ENCODE measurements around the gene PPP1R36. TPM values are rescaled to one million over a fixed set of nuclear protein-coding genes. Genes with fewer than 3 reads are reported as not detected.

The PPP1R36 gene
- total and polyA plus RNA-seq, 2 donors (not counting 3 experiments of a cell fraction or from before 2014, with no cell fraction given): 0.28 to 0.60 TPM

GRCh38 chr14:64550621-64551333, 1.0 kb downstream of the PPP1R36 start:
- Histone ChIP-seq H3K9ac (replicated peaks; ENCODE audit: extremely low read depth, insufficient read depth, low read length) (no peak overlapping the region), H3K79me2 (ENCODE audit: control insufficient read depth, insufficient read depth, low read length) (no peaks in the 10 kb centered on the region), H3K4me3 (replicated peaks in 1 of 3; ENCODE audit: insufficient read depth in 1 of 3, low read depth in 1 of 3, low read length in 3 of 3) (no peak overlapping the region), H3K4me1 (ENCODE audit: control insufficient read depth, extremely low read depth, insufficient read depth, low read length) (peaks cover 11% of the 10 kb centered on the region), H3K4me2 (ENCODE audit: insufficient read depth, low read length) (peak overlapping the region; percentile 77), H3K27me3 (ENCODE audit: control insufficient read depth in 2 of 2, insufficient read depth in 2 of 2, low read length in 2 of 2) (peaks cover 20% of the 10 kb centered on the region in 2 experiments), H3K27ac (ENCODE audit: insufficient read depth, low read depth, low read length) (no peak overlapping the region), H3K9me3 (replicated peaks; ENCODE audit: control insufficient read depth, insufficient read depth, low read length) (no peaks in the 10 kb centered on the region), H3K9me1 (replicated peaks; ENCODE audit: control insufficient read depth, extremely low read depth, insufficient read depth, low read length) (no peaks in the 10 kb centered on the region), H4K20me1 (replicated peaks; ENCODE audit: control insufficient read depth, extremely low read depth, insufficient read depth, low read length) (no peaks in the 10 kb centered on the region), H3K36me3 (ENCODE audit: control insufficient read depth in 2 of 2, extremely low read depth in 1 of 2, insufficient read depth in 2 of 2, low read length in 2 of 2) (no peaks in the 10 kb centered on the region), H2AFZ (ENCODE audit: low read depth, low read length) (peak overlapping the region; percentile 94)
- no peak for TF ChIP-seq EZH2 (IDR thresholded peaks at IDR 0.05; ENCODE audit: borderline replicate concordance, low read depth, low read length, severe bottlenecking)
- intact Hi-C loops (cut with micrococcal nuclease): no loop called here
- no TSS peak for BruUV-seq (replicated peaks)
- ChIA-PET CTCF (interaction anchor here (0.6 to 1.4 kb wide), 3 partner anchors 7 to 144 kb away, joined by 3 to 4 read pairs (median 3); partner anchors contain the start of gene HSPA2), POLR2A (no interaction called here)
- dilution Hi-C loops (cut with MboI; ENCODE audit: extremely low pct_ligation_motif_present, low sequenced_read_pairs): no loop called here
- DNase-seq (ENCODE audit: low read depth, low spot score): no peak
- FAIRE-seq: no peak

DNA sequence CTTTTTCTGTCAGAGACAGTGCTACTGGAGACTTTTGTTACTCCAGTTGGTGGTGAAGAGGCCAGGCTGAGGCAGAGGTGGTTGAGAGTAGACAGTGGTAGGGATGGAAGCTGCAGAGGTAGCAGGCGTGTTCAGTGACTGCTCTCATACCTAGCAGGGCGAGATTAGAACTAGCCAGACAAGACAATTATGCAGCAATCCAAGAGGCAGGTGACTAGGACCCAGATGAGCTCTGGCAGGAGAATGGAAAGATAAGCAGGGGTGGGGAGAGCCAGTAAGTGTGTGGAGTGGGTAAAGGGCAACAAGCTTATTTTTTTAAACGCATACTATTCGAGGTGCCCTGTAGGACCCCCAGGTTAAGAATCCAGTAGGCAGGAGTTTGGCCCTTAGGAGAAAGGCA, 4.8 kb downstream of the PPP1R36 start:
- H3K79me2 ChIP-seq (ENCODE audit: control insufficient read depth, insufficient read depth, low read length): no peaks in the 10 kb centered on the region
- DNase-seq (ENCODE audit: low read depth, low spot score) (no peak), FAIRE-seq (no peak)
- H3K9me1 ChIP-seq (replicated peaks; ENCODE audit: control insufficient read depth, extremely low read depth, insufficient read depth, low read length): no peaks in the 10 kb centered on the region
- H2AFZ ChIP-seq (ENCODE audit: low read depth, low read length): no peak overlapping the region
- intact Hi-C loops (cut with micrococcal nuclease) (no loop called here), dilution Hi-C loops (cut with MboI; ENCODE audit: extremely low pct_ligation_motif_present, low sequenced_read_pairs) (no loop called here)
- peaks cover 16 to 17% of the 10 kb centered on the region in 2 experiments for H3K27me3 ChIP-seq (ENCODE audit: control insufficient read depth in 2 of 2, insufficient read depth in 2 of 2, low read length in 2 of 2)
- H3K9ac ChIP-seq (replicated peaks; ENCODE audit: extremely low read depth, insufficient read depth, low read length): no peak overlapping the region
- ChIA-PET POLR2A (interaction anchor here (1.5 kb wide), 1 partner anchor 14 kb away, joined by 7 read pairs; the partner anchor contains the start of gene HSPA2), CTCF (interaction anchor here (1.0 to 1.8 kb wide), 2 partner anchors 9 to 10 kb away, joined by 3 to 8 read pairs; no protein-coding TSS in a partner anchor)
- TF ChIP-seq EZH2 (IDR thresholded peaks at IDR 0.05; ENCODE audit: borderline replicate concordance, low read depth, low read length, severe bottlenecking): no peak
- TF ChIP-seq, protein P1, sequence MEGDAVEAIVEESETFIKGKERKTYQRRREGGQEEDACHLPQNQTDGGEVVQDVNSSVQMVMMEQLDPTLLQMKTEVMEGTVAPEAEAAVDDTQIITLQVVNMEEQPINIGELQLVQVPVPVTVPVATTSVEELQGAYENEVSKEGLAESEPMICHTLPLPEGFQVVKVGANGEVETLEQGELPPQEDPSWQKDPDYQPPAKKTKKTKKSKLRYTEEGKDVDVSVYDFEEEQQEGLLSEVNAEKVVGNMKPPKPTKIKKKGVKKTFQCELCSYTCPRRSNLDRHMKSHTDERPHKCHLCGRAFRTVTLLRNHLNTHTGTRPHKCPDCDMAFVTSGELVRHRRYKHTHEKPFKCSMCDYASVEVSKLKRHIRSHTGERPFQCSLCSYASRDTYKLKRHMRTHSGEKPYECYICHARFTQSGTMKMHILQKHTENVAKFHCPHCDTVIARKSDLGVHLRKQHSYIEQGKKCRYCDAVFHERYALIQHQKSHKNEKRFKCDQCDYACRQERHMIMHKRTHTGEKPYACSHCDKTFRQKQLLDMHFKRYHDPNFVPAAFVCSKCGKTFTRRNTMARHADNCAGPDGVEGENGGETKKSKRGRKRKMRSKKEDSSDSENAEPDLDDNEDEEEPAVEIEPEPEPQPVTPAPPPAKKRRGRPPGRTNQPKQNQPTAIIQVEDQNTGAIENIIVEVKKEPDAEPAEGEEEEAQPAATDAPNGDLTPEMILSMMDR (IDR thresholded peaks at IDR 0.05; ENCODE audit: extremely low read depth in 1 of 2, insufficient read depth in 1 of 2, low read depth in 1 of 2, low read length in 2 of 2): no peak
- no peak for TF ChIP-seq POLR2A (IDR thresholded peaks at IDR 0.05; ENCODE audit: low read depth, low read length)
- TF ChIP-seq POLR2AphosphoS5 (IDR thresholded peaks at IDR 0.05; ENCODE audit: insufficient read depth, low read depth, low read length): no peak
- no peak for TF ChIP-seq MAX (IDR thresholded peaks at IDR 0.05; ENCODE audit: insufficient read depth, insufficient read length)
- TF ChIP-seq FOS (IDR thresholded peaks at IDR 0.05; ENCODE audit: borderline replicate concordance, insufficient read depth, low read length): no peak
- no peak for TF ChIP-seq GATA2 (IDR thresholded peaks at IDR 0.05; ENCODE audit: insufficient read depth, insufficient read length, low read depth, low read length)
- no peak for TF ChIP-seq MYC (IDR thresholded peaks at IDR 0.05; ENCODE audit: low read depth, low read length)
- no peak for TF ChIP-seq JUN (IDR thresholded peaks at IDR 0.05; ENCODE audit: borderline replicate concordance, insufficient read depth, insufficient read length, low read depth)
- BruUV-seq (replicated peaks): no TSS peak
- peaks cover 7% of the 10 kb centered on the region for H3K4me1 ChIP-seq (ENCODE audit: control insufficient read depth, extremely low read depth, insufficient read depth, low read length)
- H3K4me2 ChIP-seq (ENCODE audit: insufficient read depth, low read length): no peak overlapping the region
- no peaks in the 10 kb centered on the region for H4K20me1 ChIP-seq (replicated peaks; ENCODE audit: control insufficient read depth, extremely low read depth, insufficient read depth, low read length)
- no peaks in the 10 kb centered on the region for H3K36me3 ChIP-seq (ENCODE audit: control insufficient read depth in 2 of 2, extremely low read depth in 1 of 2, insufficient read depth in 2 of 2, low read length in 2 of 2)
- H3K9me3 ChIP-seq (replicated peaks; ENCODE audit: control insufficient read depth, insufficient read depth, low read length): no peaks in the 10 kb centered on the region
- H3K4me3 ChIP-seq (replicated peaks in 1 of 3; ENCODE audit: insufficient read depth in 1 of 3, low read depth in 1 of 3, low read length in 3 of 3): no peak overlapping the region
- H3K27ac ChIP-seq (ENCODE audit: insufficient read depth, low read depth, low read length): no peak overlapping the region
